SKM-1 treated with dmso at 0.1 percent for 144 hours (cell line): ENCODE results near the gene ELMO1.
"Not testable (repeated sequence)": the region's sequence is repeated elsewhere in the genome, so short reads cannot be mapped to it uniquely, and the experiment has no call there.

Source experiments
- DNase-seq: peaks from one replicate; lab custom pipeline; 2025; ENCODE audit not compliant: unreplicated experiment; lab: John Stamatoyannopoulos, UW

ELMO1 gene

GRCh38 chr7:36995776-36996175 lies 452.9 kb downstream of the ELMO1 start:
- DNase-seq = no peak

- DNase-seq = no peak
These were observed 454.1 kb downstream of the ELMO1 start for GRCh38 chr7:36994456-36995112.

- DNase-seq = peak; percentile 30
These were observed 461.5 kb downstream of the ELMO1 start for GRCh38 chr7:36986948-36987724.

GRCh38 chr7:36986511-36986933 lies 462.1 kb downstream of the ELMO1 start:
- no peak for DNase-seq

- no peak for DNase-seq
These were observed 462.7 kb downstream of the ELMO1 start for GRCh38 chr7:36985866-36986400.

- no peak for DNase-seq
These were observed 463.3 kb downstream of the ELMO1 start for GRCh38 chr7:36985316-36985715.

GRCh38 chr7:36984710-36985312 lies 463.9 kb downstream of the ELMO1 start:
- DNase-seq = peak; percentile 63

- peak; percentile 22 for DNase-seq
These were observed 464.6 kb downstream of the ELMO1 start for GRCh38 chr7:36984041-36984521.

GRCh38 chr7:36982766-36983165 lies 465.9 kb downstream of the ELMO1 start:
- DNase-seq = no peak

- DNase-seq = no peak
These were observed 468.8 kb downstream of the ELMO1 start for GRCh38 chr7:36979810-36980248.

- DNase-seq = no peak
These were observed 470.2 kb downstream of the ELMO1 start for GRCh38 chr7:36978461-36978860.

- no peak for DNase-seq
These were observed 470.8 kb downstream of the ELMO1 start for GRCh38 chr7:36977878-36978277.

GRCh38 chr7:36973534-36973933 lies 475.1 kb downstream of the ELMO1 start:
- DNase-seq = not testable (repeated sequence)

GRCh38 chr7:36972140-36972518 lies 476.5 kb downstream of the ELMO1 start:
- DNase-seq = peak; percentile 22

- DNase-seq = no peak
These were observed 477.0 kb downstream of the ELMO1 start for GRCh38 chr7:36971515-36972139.

GRCh38 chr7:36970551-36971514 lies 477.8 kb downstream of the ELMO1 start:
- DNase-seq = no peak

- peak; percentile 84 for DNase-seq
These were observed 479.3 kb downstream of the ELMO1 start for GRCh38 chr7:36969376-36969775.

- DNase-seq = peak; percentile 58
These were observed 481.3 kb downstream of the ELMO1 start for GRCh38 chr7:36967387-36967786.

GRCh38 chr7:36966636-36967035 lies 482.0 kb downstream of the ELMO1 start:
- no peak for DNase-seq

GRCh38 chr7:36966039-36966438 lies 482.6 kb downstream of the ELMO1 start:
- no peak for DNase-seq
